Measurements from ENCODE around the gene FGF11. TPM values are rescaled to one million over a fixed set of nuclear protein-coding genes. Genes with fewer than 3 reads are reported as not detected.

FGF11 gene
- total RNA-seq, 4 donors from 2014 or later, result 1.5 to 3.3 (median 2.2) TPM

GRCh38 chr17:7413346-7413985, 25.8 kb upstream of the FGF11 start:
- WGBS, 2 donors, result 51 to 78% methylated on average over 5 of the region's 6 CpGs
- peaks cover 0 to 10% (median 0%) of the 10 kb centered on the region in 4 donors for H3K4me1 ChIP-seq
- TF ChIP-seq CTCF (IDR thresholded peaks at IDR 0.05) (no peak), EP300 (IDR thresholded peaks at IDR 0.05) (no peak), POLR2A (IDR thresholded peaks at IDR 0.05) (no peak)
- no peak for DNase-seq (ENCODE audit: low spot score in 2 of 2)
- peak overlapping the region in 2 of 4 donors; percentile 1 to 16 for H3K27ac ChIP-seq
- no peaks in the 10 kb centered on the region for H3K9me3 ChIP-seq
- no peak overlapping the region for H3K4me3 ChIP-seq
- no peaks in the 10 kb centered on the region for H3K27me3 ChIP-seq
- H3K36me3 ChIP-seq, result peaks cover 0 to 79% (median 0%) of the 10 kb centered on the region in 3 donors

DNA sequence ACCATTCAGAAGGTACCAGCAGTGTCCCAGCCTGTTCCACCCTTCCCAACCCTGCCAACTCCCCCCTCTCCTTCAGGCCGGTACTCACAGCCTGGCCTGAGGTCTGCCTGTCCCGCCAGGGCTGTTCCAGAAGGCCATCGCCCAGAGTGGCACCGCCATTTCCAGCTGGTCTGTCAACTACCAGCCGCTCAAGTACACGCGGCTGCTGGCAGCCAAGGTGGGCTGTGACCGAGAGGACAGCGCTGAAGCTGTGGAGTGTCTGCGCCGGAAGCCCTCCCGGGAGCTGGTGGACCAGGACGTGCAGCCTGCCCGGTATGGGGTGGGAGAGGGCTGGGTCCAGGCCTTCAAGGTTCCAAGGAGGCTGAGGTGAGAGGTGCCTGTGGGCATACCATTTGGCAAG, 24.5 kb upstream of the FGF11 start:
- no peak overlapping the region for H3K27ac ChIP-seq
- peaks cover 0 to 10% (median 0%) of the 10 kb centered on the region in 4 donors for H3K4me1 ChIP-seq
- DNase-seq (ENCODE audit: low spot score in 2 of 2), result no peak
- H3K9me3 ChIP-seq, result no peaks in the 10 kb centered on the region
- WGBS, 2 donors, result 85 to 94% methylated on average over 11 to 14 of the region's 14 CpGs
- H3K36me3 ChIP-seq, result peaks cover 0 to 66% (median 0%) of the 10 kb centered on the region in 3 donors
- H3K4me3 ChIP-seq, result no peak overlapping the region
- TF ChIP-seq EP300 (IDR thresholded peaks at IDR 0.05) (no peak), POLR2A (IDR thresholded peaks at IDR 0.05) (no peak), CTCF (IDR thresholded peaks at IDR 0.05) (no peak)
- no peaks in the 10 kb centered on the region for H3K27me3 ChIP-seq

DNA sequence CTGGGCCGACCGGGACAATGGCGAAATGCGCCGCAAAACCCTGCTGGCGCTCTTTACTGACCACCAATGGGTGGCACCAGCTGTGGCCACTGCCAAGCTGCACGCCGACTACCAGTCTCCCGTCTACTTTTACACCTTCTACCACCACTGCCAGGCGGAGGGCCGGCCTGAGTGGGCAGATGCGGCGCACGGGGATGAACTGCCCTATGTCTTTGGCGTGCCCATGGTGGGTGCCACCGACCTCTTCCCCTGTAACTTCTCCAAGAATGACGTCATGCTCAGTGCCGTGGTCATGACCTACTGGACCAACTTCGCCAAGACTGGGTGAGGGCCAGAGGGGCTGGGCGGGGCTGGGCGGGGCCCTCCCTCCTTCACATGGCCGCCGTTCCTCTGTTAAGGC, 23.5 kb upstream of the FGF11 start:
- peak overlapping the region in 1 of 4 donors; percentile 6 for H3K27ac ChIP-seq
- no peak overlapping the region for H3K4me3 ChIP-seq
- peaks cover 0 to 57% (median 0%) of the 10 kb centered on the region in 3 donors for H3K36me3 ChIP-seq
- peaks cover 0 to 10% (median 0%) of the 10 kb centered on the region in 4 donors for H3K4me1 ChIP-seq
- no peaks in the 10 kb centered on the region for H3K9me3 ChIP-seq
- TF ChIP-seq EP300 (IDR thresholded peaks at IDR 0.05) (no peak), POLR2A (IDR thresholded peaks at IDR 0.05) (no peak), CTCF (IDR thresholded peaks at IDR 0.05) (no peak)
- no peak for DNase-seq (ENCODE audit: low spot score in 2 of 2)
- WGBS, 2 donors, result 81 to 85% methylated on average over 19 to 22 of the region's 23 CpGs
- no peaks in the 10 kb centered on the region for H3K27me3 ChIP-seq

- TF ChIP-seq EP300 (IDR thresholded peaks at IDR 0.05) (no peak), POLR2A (IDR thresholded peaks at IDR 0.05) (no peak), CTCF (IDR thresholded peaks at IDR 0.05) (no peak)
- H3K27ac ChIP-seq, result peak overlapping the region in 1 of 4 donors; percentile 6
- H3K27me3 ChIP-seq, result no peaks in the 10 kb centered on the region
- no peak overlapping the region for H3K4me3 ChIP-seq
- H3K36me3 ChIP-seq, result peaks cover 0 to 51% (median 0%) of the 10 kb centered on the region in 3 donors
- no peaks in the 10 kb centered on the region for H3K9me3 ChIP-seq
- WGBS, 2 donors, result 68 to 81% methylated on average over 6 of the region's 6 CpGs
- DNase-seq (ENCODE audit: low spot score in 2 of 2), result no peak
- H3K4me1 ChIP-seq, result peaks cover 0 to 10% (median 0%) of the 10 kb centered on the region in 4 donors
These were observed 23.0 kb upstream of the FGF11 start for GRCh38 chr17:7416323-7416722.

DNA sequence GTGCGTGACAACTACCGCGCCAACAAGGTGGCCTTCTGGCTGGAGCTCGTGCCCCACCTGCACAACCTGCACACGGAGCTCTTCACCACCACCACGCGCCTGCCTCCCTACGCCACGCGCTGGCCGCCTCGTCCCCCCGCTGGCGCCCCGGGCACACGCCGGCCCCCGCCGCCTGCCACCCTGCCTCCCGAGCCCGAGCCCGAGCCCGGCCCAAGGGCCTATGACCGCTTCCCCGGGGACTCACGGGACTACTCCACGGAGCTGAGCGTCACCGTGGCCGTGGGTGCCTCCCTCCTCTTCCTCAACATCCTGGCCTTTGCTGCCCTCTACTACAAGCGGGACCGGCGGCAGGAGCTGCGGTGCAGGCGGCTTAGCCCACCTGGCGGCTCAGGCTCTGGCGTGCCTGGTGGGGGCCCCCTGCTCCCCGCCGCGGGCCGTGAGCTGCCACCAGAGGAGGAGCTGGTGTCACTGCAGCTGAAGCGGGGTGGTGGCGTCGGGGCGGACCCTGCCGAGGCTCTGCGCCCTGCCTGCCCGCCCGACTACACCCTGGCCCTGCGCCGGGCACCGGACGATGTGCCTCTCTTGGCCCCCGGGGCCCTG, 22.2 kb upstream of the FGF11 start:
- Histone ChIP-seq H3K27ac (no peak overlapping the region), H3K4me3 (no peak overlapping the region), H3K27me3 (no peaks in the 10 kb centered on the region), H3K36me3 (peaks cover 0 to 48% (median 0%) of the 10 kb centered on the region in 3 donors), H3K4me1 (peaks cover 0 to 10% (median 0%) of the 10 kb centered on the region in 4 donors), H3K9me3 (no peaks in the 10 kb centered on the region)
- no peak for DNase-seq (ENCODE audit: low spot score in 2 of 2)
- WGBS, 2 donors, result 91 to 92% methylated on average over 45 to 50 of the region's 54 CpGs
- TF ChIP-seq EP300 (IDR thresholded peaks at IDR 0.05) (no peak), CTCF (IDR thresholded peaks at IDR 0.05) (no peak), POLR2A (IDR thresholded peaks at IDR 0.05) (no peak)
